Large intestine (tissue), 3 donors: ENCODE measurements around the gene SERPINE2. TPM values are rescaled to one million over a fixed set of nuclear protein-coding genes. Genes with fewer than 3 reads are reported as not detected.
"Not testable (repeated sequence)": the region's sequence is repeated elsewhere in the genome, so short reads cannot be mapped to it uniquely, and the experiment has no call there.

Source experiments
- DNase-seq, 2 donors: peaks; one replicate each; pipeline versions ENCODE4 v3.0.0 to v3.0.0-alpha.2; 2013
- H3K27ac ChIP-seq: one replicate; pipeline ENCODE4 v1.5.1; 2013; ENCODE audit warnings: low read length
- H3K27me3 ChIP-seq: 2 replicates; pipeline ENCODE4 v1.6.1; 2013; ENCODE audit warnings: low read length; ENCODE audit not compliant: control insufficient read depth, insufficient read depth
- H3K36me3 ChIP-seq: 2 replicates; pipeline ENCODE4 v1.6.1; 2013; ENCODE audit warnings: low read length; ENCODE audit not compliant: control insufficient read depth, insufficient read depth
- H3K4me1 ChIP-seq: one replicate; pipeline ENCODE4 v1.6.1; 2013; ENCODE audit warnings: low read length; ENCODE audit not compliant: control insufficient read depth, insufficient read depth
- H3K4me3 ChIP-seq: one replicate; pipeline ENCODE4 v1.5.1; 2013; ENCODE audit warnings: low read length
- H3K9me3 ChIP-seq: one replicate; pipeline ENCODE4 v1.6.1; 2013; ENCODE audit warnings: mild to moderate bottlenecking, low read depth, low read length, moderate library complexity; ENCODE audit not compliant: control insufficient read depth
- WGBS: methylation state at CpG from one replicate; pipeline ENCODE4 v1.1.5; 2013; ENCODE audit warnings: low lambda C conversion rate; ENCODE audit not compliant: insufficient coverage; 5-methylcytosine and 5-hydroxymethylcytosine counted together
- polyA plus RNA-seq: library from polyadenylated mRNA; unstranded; fragments of 120-200 nt; gene quantifications from one replicate; pipeline ENCODE4 v1.2.1, GENCODE V29; 2013

SERPINE2 gene
- polyA plus RNA-seq, 1 donor = 72.4 TPM

- Histone ChIP-seq H3K4me1 (no peaks in the 10 kb centered on the region), H3K27me3 (no peaks in the 10 kb centered on the region), H3K4me3 (no peak overlapping the region), H3K27ac (no peak overlapping the region), H3K36me3 (no peaks in the 10 kb centered on the region), H3K9me3 (no peaks in the 10 kb centered on the region)
- WGBS = no CpG with 5 or more reads among the region's 3 CpGs
- no peak for DNase-seq
Measured at GRCh38 chr2:224020523-224020922, 18.6 kb downstream of the SERPINE2 start.

DNA sequence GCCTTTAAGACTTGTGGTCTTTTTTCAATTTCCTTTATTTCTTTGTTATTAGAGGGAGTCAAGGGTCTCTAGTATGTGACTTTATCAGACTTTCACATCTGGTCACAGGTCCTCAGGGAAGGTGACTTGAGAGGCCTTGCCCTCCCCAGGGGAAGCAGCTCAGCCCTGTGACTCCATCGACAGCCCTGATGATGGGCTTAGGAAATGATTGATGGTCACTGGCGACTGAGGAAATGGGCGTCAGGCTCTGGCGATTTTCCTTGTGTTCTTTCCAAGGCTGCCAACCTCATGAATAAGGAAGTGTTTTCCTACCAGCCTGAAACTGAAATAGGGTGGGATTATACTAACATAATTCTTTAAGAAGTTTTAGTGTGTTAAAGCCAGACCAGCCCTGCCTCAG, 21.1 kb downstream of the SERPINE2 start:
- H3K36me3 ChIP-seq = no peaks in the 10 kb centered on the region
- no peak for DNase-seq
- no CpG with 5 or more reads among the region's 4 CpGs for WGBS
- H3K4me1 ChIP-seq = no peaks in the 10 kb centered on the region
- no peaks in the 10 kb centered on the region for H3K9me3 ChIP-seq
- no peaks in the 10 kb centered on the region for H3K27me3 ChIP-seq
- H3K4me3 ChIP-seq = no peak overlapping the region
- no peak overlapping the region for H3K27ac ChIP-seq

GRCh38 chr2:224016963-224017362, 22.1 kb downstream of the SERPINE2 start:
- Histone ChIP-seq H3K4me1 (no peaks in the 10 kb centered on the region), H3K27ac (no peak overlapping the region), H3K4me3 (no peak overlapping the region), H3K27me3 (no peaks in the 10 kb centered on the region), H3K9me3 (no peaks in the 10 kb centered on the region), H3K36me3 (no peaks in the 10 kb centered on the region)
- no peak for DNase-seq
- WGBS = 67% methylated on average over 1 of the region's 3 CpGs

DNA sequence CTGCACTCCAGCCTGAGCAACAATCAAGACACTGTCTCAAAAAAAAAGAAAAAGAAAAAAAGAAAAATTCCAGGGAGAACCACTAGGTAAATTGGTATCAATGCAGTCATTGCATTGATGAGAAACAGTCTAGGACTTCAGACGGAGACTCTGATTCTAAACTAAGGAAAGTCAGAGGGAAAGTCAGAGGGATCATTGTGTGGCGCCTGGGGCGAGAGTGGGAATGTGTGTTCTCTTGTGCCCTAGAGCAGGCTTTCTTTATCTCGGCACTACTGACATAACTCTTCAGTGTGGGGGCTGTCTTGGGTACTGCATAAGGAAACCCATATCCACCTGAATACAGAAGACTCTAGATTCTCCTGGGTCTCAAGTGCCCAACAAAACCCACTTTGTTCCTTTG, 24.8 kb downstream of the SERPINE2 start:
- WGBS = no CpG with 5 or more reads among the region's 4 CpGs

DNA sequence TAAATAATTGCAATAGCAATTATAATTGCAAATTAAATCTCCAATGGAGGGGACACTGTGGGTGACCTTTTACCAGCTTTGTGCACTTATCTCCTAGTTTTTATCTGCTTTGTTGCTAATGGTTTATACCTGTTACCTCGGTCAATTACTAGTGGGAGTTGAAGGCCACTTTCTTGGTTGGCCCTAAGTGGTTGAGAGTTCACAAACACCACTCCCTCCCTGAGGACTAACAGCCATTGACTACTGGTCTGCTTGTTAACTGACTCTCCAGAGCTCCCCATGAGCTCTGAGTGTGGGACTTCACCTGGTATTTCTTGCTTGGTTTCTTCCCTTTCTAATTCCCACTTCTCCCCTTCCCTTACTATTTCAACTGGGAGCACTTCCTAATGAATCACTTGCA, 27.2 kb downstream of the SERPINE2 start:
- DNase-seq = no peak

More for the DNA sequence above, 24.8 kb downstream of the SERPINE2 start:
- Histone ChIP-seq H3K4me3 (no peak overlapping the region), H3K9me3 (no peaks in the 10 kb centered on the region), H3K27ac (no peak overlapping the region), H3K36me3 (no peaks in the 10 kb centered on the region), H3K27me3 (no peaks in the 10 kb centered on the region), H3K4me1 (peaks cover under 1% of the 10 kb centered on the region)
- DNase-seq = no peak

DNA sequence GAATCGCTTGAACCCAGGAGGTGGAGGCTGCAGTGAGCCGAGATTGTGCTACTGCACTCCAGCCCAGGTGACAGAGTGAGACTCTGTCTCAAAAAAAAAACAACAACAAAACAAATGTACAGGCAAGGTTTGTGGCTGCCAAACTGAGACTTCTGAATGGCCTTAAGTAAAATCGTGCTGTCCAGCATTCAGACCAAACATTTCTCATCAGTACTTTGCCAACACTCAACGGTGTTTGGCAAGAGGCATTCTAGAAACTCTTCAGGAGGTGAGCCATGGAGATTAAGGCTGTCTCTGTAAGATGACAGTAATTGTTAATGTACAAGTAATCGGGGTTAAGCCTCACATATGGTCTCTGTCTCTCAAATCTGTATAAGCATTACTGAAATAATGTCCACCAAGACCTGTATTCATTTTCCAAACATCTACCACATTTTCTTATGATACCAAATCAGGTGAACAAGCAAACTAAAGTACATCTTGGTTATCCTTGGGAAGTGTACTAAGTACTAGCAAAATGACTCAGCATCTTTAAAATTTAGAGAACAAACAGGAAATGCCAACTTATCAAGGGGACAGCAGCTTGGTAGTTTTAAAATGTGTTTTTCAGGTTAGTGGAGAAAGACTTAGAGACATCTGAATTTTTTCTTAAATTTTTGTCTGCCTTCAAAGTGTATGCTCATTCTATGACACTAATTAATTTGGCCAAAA, 29.3 kb downstream of the SERPINE2 start:
- WGBS = no CpG with 5 or more reads among the region's 5 CpGs
- no peaks in the 10 kb centered on the region for H3K36me3 ChIP-seq
- peaks cover 10% of the 10 kb centered on the region for H3K4me1 ChIP-seq
- no peaks in the 10 kb centered on the region for H3K9me3 ChIP-seq
- no peaks in the 10 kb centered on the region for H3K27me3 ChIP-seq
- no peak overlapping the region for H3K4me3 ChIP-seq
- DNase-seq = peak in 1 of 2 donors; percentile 34
- peak overlapping the region; percentile 10 for H3K27ac ChIP-seq

More for the DNA sequence above, 27.2 kb downstream of the SERPINE2 start:
- no CpG with 5 or more reads among the region's 1 CpG for WGBS
- Histone ChIP-seq H3K9me3 (no peaks in the 10 kb centered on the region), H3K4me3 (no peak overlapping the region), H3K4me1 (peaks cover 10% of the 10 kb centered on the region), H3K27ac (no peak overlapping the region), H3K27me3 (no peaks in the 10 kb centered on the region), H3K36me3 (no peaks in the 10 kb centered on the region)

GRCh38 chr2:224008702-224009261, 30.3 kb downstream of the SERPINE2 start:
- Histone ChIP-seq H3K27ac (peak overlapping the region; percentile 63), H3K36me3 (no peaks in the 10 kb centered on the region), H3K4me1 (peaks cover 10% of the 10 kb centered on the region), H3K4me3 (peak overlapping the region; percentile 3), H3K9me3 (no peaks in the 10 kb centered on the region), H3K27me3 (no peaks in the 10 kb centered on the region)
- peak; percentile 57 to 87 for DNase-seq
- 20% methylated on average over 1 of the region's 12 CpGs for WGBS

DNA sequence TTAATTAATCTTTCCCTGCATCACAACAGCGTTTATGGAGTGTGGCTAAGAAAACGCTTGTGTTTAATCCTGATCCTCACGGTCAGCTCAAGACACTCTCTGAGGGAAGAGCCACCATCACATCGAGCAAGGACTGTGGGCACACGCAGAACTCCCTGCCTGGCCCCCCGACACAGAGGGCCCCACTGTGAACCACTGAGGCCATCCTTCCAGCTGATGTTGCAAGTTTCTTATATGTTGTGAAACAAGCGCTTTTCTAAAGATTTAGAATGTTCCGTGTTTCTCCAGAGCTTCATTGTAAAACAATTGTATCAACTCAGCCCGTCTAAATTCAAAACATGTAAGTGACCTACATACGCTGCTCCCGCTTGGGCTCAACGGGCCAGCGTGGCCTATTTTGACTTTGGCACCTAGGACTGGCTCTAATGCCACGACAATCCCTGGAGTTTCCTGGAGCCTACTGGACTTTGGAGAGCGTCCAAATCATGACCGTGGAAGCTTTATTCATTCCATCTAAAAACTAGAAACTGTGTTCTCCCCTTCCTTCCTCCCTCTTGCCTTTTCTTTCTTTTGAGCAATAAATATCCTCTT, 34.9 kb downstream of the SERPINE2 start:
- H3K9me3 ChIP-seq = no peaks in the 10 kb centered on the region
- H3K4me1 ChIP-seq = peaks cover 8% of the 10 kb centered on the region
- no peak overlapping the region for H3K4me3 ChIP-seq
- H3K36me3 ChIP-seq = peaks cover 3% of the 10 kb centered on the region
- H3K27ac ChIP-seq = no peak overlapping the region
- no CpG with 5 or more reads among the region's 16 CpGs for WGBS
- no peaks in the 10 kb centered on the region for H3K27me3 ChIP-seq
- no peak for DNase-seq

DNA sequence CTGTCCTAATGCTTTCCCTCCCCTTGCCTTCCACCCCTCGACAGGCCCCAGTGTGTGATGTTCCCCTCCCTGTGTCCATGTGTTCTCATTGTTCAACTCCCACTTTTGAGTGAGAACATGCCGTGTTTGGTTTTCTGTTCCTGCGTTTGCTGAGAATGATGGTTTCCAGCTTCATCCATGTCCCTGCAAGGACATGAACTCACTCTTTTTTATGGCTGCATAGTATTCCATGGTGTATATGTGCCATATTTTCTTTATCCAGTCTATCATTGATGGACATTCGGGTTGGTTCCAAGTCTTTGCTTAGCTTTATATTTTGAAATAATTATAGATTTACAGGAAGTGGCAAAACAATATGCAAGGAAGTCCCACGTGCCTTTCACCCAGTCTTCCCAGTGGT, 38.4 kb downstream of the SERPINE2 start:
- not testable (repeated sequence) for H3K27me3 ChIP-seq, H3K27ac ChIP-seq, DNase-seq, H3K36me3 ChIP-seq, H3K4me3 ChIP-seq, H3K9me3 ChIP-seq
- H3K4me1 ChIP-seq = peaks cover 12% of the 10 kb centered on the region
- WGBS = 90% methylated on average over 2 of the region's 5 CpGs

- no CpG with 5 or more reads among the region's 11 CpGs for WGBS
- DNase-seq = no peak
- H3K27me3 ChIP-seq = no peaks in the 10 kb centered on the region
- no peak overlapping the region for H3K4me3 ChIP-seq
- no peak overlapping the region for H3K27ac ChIP-seq
- peaks cover 18% of the 10 kb centered on the region for H3K4me1 ChIP-seq
- H3K36me3 ChIP-seq = peaks cover 3% of the 10 kb centered on the region
- H3K9me3 ChIP-seq = no peaks in the 10 kb centered on the region
Measured at GRCh38 chr2:223999862-224000261, 39.2 kb downstream of the SERPINE2 start.
